Fibroblast of gingiva (primary cell): Measurements from ENCODE around the gene YIF1A.
A peak's percentile ranks its signal among the peaks of the same experiment; 100 is the strongest.
"Not testable (repeated sequence)": the region's sequence is repeated elsewhere in the genome, so short reads cannot be mapped to it uniquely, and the experiment has no call there.

Source experiments
- DNase-seq: peaks from one replicate; pipeline ENCODE4 v3.0.0-alpha.2; 2011; ENCODE audit warnings: low read depth

Gene YIF1A

DNA sequence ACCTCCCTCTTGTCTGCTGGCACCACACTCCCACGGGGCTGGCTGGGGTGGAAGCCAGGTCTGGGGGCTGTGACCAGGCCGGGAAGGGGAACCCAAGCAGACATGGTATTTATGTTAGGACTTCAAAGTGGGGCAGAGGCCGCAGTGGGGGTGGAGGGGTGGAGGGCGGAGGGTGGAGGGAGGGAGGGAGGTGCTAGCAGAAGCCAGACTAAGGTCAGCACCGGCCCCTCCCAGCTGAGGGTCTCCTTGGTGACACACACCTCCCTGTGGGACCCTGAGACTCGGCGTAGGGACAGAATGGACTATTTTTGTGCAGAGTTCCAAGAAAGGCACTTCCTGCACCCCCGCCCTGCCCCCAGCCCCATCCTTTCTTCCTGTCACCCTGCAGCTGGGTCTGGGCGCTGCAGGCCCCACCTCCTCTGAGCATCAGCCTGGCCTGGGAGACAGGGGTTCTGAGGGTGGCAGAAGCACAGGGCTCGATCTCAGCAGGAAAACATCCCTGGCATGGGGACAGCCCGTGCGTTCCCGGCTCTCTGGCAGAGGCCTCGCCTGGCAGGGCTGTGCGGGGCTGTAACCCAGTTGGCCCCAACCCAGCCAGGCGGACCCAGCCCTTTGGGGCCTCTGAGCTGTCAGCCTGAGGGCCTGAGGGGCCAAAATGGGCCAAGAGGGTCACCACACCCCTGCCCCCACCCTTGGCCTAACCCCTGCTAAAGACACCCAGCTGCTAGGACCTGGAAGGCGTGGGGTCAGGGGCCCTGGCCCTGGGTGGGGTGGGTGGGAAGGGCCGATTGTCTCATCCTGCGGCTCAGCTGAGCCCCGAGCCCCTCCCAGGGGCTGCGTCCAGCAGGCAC lies 37.5 kb upstream of the YIF1A start:
- DNase-seq = peak; percentile 88

GRCh38 chr11:66325263-66325671 lies 36.3 kb upstream of the YIF1A start:
- DNase-seq = no peak

GRCh38 chr11:66324664-66325063 lies 35.7 kb upstream of the YIF1A start:
- peak; percentile 70 for DNase-seq

GRCh38 chr11:66323684-66324083 lies 34.7 kb upstream of the YIF1A start:
- DNase-seq = no peak

GRCh38 chr11:66322732-66323427 lies 33.9 kb upstream of the YIF1A start:
- peak; percentile 81 for DNase-seq

- DNase-seq = peak; percentile 55
These were observed 32.7 kb upstream of the YIF1A start for GRCh38 chr11:66321606-66322005.

- not testable (repeated sequence) for DNase-seq
These were observed 31.8 kb upstream of the YIF1A start for GRCh38 chr11:66320748-66321147.

- not testable (repeated sequence) for DNase-seq
These were observed 31.3 kb upstream of the YIF1A start for GRCh38 chr11:66320289-66320688.

DNA sequence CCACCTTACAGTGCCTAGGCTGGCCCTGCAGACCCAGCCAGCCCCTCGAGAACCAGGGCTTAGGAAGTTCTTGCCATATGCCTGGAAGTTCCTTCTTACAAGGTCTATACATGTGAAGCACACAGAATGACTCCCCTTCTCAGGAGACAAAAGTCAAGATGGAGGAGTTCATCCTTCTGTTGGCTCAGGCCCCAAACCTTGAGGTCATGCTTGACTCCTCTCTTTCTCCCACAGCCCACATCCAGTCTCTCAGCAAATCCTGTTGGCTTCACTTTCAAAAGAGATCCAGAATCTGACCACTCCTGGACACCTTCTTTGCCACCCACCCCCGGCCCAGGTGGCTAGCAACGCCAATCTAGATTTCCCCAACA lies 29.6 kb upstream of the YIF1A start:
- DNase-seq = no peak

- peak; percentile 93 for DNase-seq
These were observed 29.0 kb upstream of the YIF1A start for GRCh38 chr11:66317723-66318599.

- peak; percentile 79 for DNase-seq
These were observed 28.4 kb upstream of the YIF1A start for GRCh38 chr11:66317322-66317722.

DNA sequence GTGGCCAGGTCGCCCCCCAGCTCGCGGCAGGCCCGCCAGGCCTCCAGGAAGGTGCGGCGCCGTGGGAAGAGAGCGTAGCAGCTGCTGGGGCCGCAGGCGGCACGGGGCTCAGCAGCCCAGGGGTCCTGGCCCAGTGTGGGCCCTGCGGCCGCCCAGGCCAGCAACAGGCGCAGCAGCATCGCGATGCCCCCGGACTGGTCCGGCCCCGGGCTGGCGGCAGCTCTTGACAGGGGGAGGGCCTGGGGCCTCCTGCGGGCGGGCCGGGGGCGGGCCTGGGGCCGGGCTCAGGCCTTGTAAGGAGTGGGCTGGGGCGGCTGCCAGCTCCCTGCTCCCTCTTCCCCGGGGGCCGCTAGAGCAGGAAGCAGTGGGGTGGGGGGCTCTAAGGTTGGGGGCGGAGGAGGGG lies 27.9 kb upstream of the YIF1A start, which contains the start of gene CD248:
Gene CD248 (minus strand): TSS at position 196 of the 403 bp plus-strand sequence. CDS start 17 bp downstream, at position 179.
- DNase-seq = peak; percentile 92

DNA sequence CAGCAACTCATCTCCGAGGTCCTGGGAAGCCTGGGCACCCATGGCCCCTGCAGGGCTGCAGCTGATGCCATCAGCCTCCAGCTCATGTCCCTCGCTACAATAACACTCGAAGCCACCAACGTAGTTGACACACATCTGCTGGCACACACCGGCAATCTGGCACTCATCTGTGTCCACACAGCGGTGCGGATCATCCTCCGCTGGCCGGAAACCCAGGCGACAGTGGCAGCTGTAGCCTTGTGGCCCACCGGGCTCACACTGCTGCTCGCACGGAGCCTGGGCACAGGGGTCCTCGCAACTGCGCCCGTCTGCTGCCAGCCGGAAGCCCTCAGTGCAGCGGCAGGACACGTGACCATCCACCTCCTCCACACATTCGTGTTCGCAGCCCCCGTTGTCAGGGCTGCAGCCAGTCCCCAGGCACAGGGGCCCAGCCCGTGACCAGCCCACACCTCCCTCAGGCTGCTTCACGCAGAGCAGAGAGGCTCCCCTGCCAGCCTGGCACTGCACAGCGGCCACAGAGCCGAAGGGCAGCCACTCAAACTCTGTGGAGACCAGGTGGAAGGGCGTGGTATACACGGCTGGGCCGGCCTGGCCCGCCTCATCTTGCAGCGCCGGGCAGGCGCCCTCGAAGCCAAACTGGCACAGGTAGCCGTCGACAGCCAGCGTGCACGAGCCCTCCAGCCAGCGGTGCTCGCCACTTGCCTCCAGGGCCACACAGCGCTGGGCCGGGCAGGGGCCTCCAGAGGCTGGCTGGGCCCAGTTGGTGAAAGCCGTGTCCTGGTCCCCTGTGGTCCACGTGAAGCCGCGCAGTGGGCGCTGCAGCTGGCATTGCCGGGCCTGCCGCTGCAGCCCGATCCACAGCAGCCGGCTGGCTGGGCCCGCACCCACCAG lies 27.2 kb upstream of the YIF1A start:
- DNase-seq = peak; percentile 15

- DNase-seq = no peak
These were observed 26.5 kb upstream of the YIF1A start for GRCh38 chr11:66315498-66315885.

DNA sequence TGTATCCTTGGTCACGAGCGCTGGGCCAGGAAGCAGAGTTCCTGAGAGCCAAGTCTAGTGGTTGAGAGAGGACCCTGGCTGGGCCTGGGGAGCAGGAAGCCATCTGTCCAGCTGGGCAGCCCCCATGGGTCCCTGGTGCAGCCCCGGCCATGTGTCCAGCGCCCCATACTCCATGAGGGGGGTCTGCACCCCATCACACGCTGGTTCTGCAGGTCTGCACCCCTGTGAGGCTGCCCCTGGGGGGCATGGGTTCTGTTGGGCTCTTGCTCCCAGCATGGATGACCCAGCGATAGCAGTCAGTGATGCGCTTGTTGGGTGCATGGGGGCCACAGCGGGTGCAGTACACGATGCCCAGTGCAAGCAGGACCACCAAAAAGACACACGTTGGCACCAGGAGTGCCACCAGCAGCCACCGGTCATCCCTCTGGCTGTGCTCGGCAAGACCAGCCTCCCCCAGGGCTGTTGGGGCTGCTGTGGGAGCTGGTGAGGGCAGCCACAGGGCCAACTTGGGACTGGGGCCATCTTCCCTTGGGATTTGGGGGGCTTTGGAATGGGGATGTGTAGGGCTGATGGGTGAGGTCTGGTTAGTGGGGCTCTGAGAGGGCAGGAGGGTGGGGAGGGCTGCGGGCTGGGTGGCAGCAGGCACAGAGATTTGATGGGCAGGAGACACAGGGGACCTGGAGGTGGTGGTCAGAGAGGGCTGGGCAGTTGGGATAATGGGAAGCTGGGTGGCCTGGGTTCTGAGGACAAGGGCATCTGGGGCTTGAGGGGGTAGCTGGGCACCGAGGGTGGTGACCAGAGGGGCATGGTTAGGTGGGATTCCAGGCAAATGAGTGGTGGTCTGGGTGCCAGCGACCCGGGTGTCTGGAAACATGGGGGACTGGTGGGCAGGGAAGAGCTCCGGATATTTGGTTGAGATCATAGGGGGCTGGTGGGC lies 25.9 kb upstream of the YIF1A start:
- DNase-seq = no peak

DNA sequence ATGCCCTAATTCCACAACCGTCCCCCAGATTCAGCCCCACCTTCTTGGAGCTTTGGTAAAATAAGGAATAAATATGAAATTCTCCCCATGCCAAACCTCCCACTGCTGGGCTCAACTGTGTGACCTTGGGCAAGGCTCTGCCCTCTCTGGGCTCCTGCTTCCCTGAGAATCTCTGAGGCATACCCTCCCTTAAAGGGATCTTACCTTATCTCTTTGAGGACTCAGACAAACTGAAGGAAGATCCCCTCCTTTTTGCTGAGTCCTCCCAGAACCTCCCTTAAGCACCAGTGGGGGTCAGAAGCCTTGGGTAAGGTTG lies 25.2 kb upstream of the YIF1A start:
- DNase-seq = no peak

- no peak for DNase-seq
These were observed 24.6 kb upstream of the YIF1A start for GRCh38 chr11:66313321-66314185.

DNA sequence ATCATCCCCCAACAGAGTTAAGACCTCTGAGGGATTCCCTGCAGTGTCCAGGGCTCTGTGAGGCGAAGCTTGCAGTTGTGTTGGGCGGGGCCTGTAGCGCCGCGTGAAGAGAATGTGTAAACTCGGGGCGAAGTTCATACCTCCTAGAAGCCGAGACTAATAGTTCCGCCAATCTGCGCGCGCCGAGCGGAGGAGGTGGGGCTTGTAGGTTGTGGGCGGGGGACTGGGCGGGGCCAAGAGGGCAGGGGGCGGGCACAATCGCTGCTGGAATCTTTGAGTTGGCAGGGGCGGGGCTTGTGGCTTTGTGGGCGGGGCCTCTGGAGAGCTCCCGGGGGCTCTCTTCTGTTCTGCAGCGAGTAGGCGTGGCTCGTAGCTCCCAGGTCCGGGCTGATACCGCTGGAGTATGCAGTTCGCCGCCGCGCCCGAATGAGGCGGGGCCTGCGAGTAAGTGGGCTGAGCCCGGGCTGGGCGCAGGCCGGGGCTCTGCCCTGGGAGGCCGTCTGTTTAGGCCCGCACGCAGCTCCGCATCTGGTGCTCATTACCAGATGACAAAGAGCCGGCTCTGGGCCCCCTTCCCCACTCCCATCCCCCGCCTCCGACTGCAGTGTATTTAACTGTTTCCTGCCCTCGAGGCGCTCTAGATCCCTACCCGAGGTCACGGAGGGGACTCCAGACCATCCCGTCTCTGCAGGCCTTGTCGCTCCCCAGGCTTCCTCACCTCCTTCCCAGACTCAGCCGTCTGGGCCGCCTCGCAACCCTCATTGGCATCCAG lies 23.8 kb upstream of the YIF1A start:
- peak; percentile 100 for DNase-seq
